ENCODE measurements around the gene NOP56. TPM values are rescaled to one million over a fixed set of nuclear protein-coding genes. Genes with fewer than 3 reads are reported as not detected.

NOP56 gene
- total and polyA plus RNA-seq, 4 donors, result 46.8 to 138 (median 85.0) TPM

GRCh38 chr20:2707353-2708072 is 55.1 kb downstream of the NOP56 start:
- no peaks in the 10 kb centered on the region for H3K27me3 ChIP-seq (ENCODE audit: control insufficient read depth in 1 of 2, insufficient read depth in 2 of 2, low read length in 1 of 2)
- WGBS, 2 donors, result 75 to 90% methylated on average over 12 of the region's 12 CpGs
- DNase-seq (no peak), ATAC-seq (ENCODE audit: low FRiP score) (no peak)
- no peaks in the 10 kb centered on the region for H3K36me3 ChIP-seq (ENCODE audit: control insufficient read depth in 1 of 2, insufficient read depth in 2 of 2, low read length in 1 of 2)
- H3K4me3 ChIP-seq (ENCODE audit: low read length in 2 of 2), result no peak overlapping the region
- no peak overlapping the region for H3K27ac ChIP-seq (ENCODE audit: low read depth in 1 of 2, low read length in 2 of 2)
- H3K9me3 ChIP-seq (ENCODE audit: control insufficient read depth, low read length), result no peaks in the 10 kb centered on the region
- intact Hi-C loops (cut with DNase I), result no loop called here
- no peaks in the 10 kb centered on the region for H3K4me1 ChIP-seq (ENCODE audit: control insufficient read depth in 1 of 2, insufficient read depth in 2 of 2, low read length in 2 of 2)

Small RNA genes within 50 kb of the gene (microRNA-seq; reads per million reads assigned to microRNA genes)
- gene MIR1292, result 0.99 to 3.6 reads per million in 2 donors

Other genes starting within 250 kb of the NOP56 start
- 10 to 100 TPM; 84.2 to 89.8 TPM for gene SNRPB, start 181.8 kb upstream of the NOP56 start, total RNA-seq
- gene SNRPB, start 181.8 kb upstream of the NOP56 start, polyA plus RNA-seq, result 100 to 1,000 TPM; 106 to 116 TPM
- 10 to 100 TPM; 13.9 to 15.0 TPM for gene ZNF343, start 143.7 kb upstream of the NOP56 start, total RNA-seq
- gene ZNF343, start 143.7 kb upstream of the NOP56 start, polyA plus RNA-seq, result 1 to 10 TPM; 5.3 to 9.7 TPM
- gene TMC2, start 116.1 kb upstream of the NOP56 start, total RNA-seq, result under 1 TPM in 1 of 2 donors, not detected in 1; 0.15 TPM
- under 1 TPM in 1 of 2 donors, not detected in 1; 0.10 TPM for gene TMC2, start 116.1 kb upstream of the NOP56 start, polyA plus RNA-seq
- gene IDH3B, start 11.6 kb downstream of the NOP56 start, total RNA-seq, result 10 to 100 TPM; 51.4 to 63.1 TPM
- 100 to 1,000 TPM in 1 of 2 donors, 10 to 100 TPM in 1; 55.3 to 104 TPM for gene IDH3B, start 11.6 kb downstream of the NOP56 start, polyA plus RNA-seq
- gene EBF4, start 40.1 kb downstream of the NOP56 start, total RNA-seq, result 10 to 100 TPM; 16.7 to 19.9 TPM
- gene EBF4, start 40.1 kb downstream of the NOP56 start, polyA plus RNA-seq, result 10 to 100 TPM; 10.8 to 30.3 TPM
- 1 to 10 TPM; 3.4 to 3.7 TPM for gene CPXM1, start 148.0 kb downstream of the NOP56 start, total RNA-seq
- gene CPXM1, start 148.0 kb downstream of the NOP56 start, polyA plus RNA-seq, result under 1 TPM in 1 of 2 donors, not detected in 1; 0.23 TPM
- not detected for gene C20orf141, start 162.4 kb downstream of the NOP56 start, total RNA-seq
- gene C20orf141, start 162.4 kb downstream of the NOP56 start, polyA plus RNA-seq, result not detected
- not detected for gene TMEM239, start 163.7 kb downstream of the NOP56 start, total RNA-seq
- not detected for gene TMEM239, start 163.7 kb downstream of the NOP56 start, polyA plus RNA-seq
- gene PCED1A, start 188.0 kb downstream of the NOP56 start, total RNA-seq, result 10 to 100 TPM; 28.4 to 50.7 TPM
- 100 to 1,000 TPM in 1 of 2 donors, 10 to 100 TPM in 1; 19.2 to 178 TPM for gene PCED1A, start 188.0 kb downstream of the NOP56 start, polyA plus RNA-seq
- gene VPS16, start 188.1 kb downstream of the NOP56 start, total RNA-seq, result 10 to 100 TPM; 29.5 to 51.2 TPM
- gene VPS16, start 188.1 kb downstream of the NOP56 start, polyA plus RNA-seq, result 100 to 1,000 TPM in 1 of 2 donors, 1 to 10 TPM in 1; 9.1 to 102 TPM
- 10 to 100 TPM; 60.2 to 69.7 TPM for gene PTPRA, start 220.8 kb downstream of the NOP56 start, total RNA-seq
- 10 to 100 TPM; 15.9 to 38.7 TPM for gene PTPRA, start 220.8 kb downstream of the NOP56 start, polyA plus RNA-seq